ENCODE results near the gene CREB3L1.

Gene CREB3L1

DNA sequence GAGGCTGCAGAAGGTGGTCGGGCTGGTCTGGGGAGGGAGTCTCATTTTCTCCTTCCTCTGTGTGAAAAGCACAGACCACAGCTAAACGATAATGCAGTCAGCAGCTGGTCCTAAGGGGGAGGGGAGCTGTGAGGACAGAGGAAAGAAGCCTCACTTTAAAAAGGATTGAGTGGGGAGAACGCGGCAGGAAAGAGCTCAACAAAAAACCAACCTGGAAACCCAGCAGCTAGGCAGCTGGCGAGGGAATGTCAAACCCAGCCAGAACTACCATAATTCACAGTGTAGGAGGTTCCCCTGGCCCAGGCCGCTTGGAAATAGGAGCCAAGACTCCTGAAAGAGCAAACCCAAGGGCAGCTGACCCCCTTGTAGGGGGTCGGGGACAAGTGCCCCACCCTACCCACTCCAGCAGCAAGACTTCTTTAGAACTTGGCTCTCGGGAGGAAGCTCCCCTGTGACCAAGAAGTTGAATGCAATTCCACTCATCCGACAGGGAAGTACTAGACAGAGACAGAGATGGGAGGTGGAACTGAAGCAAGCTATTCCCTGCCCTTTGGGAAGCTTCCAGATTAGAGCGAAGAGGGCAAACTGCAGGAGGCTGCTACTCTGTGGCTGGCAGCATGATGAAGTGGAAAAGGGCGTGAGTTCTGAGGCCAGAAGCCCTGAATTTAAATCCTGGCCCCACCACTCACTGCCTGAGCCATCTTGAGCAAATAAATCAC is 53.3 kb downstream of the CREB3L1 start:
- no peak for DNase-seq

DNA sequence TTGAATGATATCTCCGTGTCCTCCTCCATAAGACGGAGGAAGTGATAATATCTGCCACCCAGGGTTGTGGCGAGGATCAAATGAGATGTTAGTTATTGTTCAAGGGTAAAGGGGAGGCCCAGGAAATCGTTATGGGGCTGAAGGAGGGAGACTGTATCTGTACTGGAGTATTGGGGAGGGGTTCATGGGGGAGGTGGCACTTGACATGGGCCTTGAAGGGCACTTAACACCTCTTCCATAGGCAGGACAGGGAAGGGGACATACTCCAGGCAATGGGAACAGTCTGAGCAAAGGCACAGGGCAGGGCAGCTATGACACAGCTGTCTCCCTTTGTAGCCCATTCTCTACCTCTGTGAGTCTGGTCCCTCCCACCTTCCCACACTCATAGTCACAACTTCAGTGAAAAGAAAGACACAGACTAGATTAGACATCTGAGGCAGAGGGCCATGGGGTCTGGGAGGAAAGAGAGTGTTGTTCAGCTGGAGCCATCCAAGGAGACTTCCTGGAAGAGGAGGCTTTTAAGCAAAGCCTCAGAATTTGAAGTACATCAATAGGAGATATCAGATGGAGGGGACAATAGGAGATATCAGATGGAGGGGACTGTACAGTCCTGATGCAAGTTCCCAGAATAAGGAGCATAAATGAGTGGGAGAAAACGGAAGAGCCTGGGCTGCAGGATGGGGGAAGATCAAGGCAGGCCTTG is 54.0 kb downstream of the CREB3L1 start:
- DNase-seq = no peak

DNA sequence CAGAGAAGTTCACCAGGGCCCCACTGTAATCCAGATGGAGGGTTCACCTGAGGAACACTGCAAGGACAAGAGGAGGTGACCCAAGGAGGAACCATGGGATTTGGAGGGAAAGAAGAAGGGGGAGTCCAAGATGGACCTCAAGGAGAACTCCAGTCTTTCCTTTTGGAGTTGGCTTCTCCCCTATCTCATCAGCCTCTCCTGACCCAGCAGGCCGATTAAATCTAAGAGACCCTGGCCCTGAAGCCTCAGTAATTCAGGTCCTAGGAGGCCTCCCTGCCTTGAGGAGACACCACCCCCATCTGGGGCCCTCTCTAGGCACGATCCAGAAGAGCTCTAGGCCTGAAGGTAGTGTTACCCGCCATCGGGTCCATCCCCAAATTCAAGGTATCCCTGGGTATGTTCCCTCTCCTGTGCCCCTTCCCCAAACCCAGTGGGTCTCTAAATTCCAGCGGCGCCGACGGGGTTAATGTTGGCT is 54.7 kb downstream of the CREB3L1 start:
- DNase-seq = no peak

DNA sequence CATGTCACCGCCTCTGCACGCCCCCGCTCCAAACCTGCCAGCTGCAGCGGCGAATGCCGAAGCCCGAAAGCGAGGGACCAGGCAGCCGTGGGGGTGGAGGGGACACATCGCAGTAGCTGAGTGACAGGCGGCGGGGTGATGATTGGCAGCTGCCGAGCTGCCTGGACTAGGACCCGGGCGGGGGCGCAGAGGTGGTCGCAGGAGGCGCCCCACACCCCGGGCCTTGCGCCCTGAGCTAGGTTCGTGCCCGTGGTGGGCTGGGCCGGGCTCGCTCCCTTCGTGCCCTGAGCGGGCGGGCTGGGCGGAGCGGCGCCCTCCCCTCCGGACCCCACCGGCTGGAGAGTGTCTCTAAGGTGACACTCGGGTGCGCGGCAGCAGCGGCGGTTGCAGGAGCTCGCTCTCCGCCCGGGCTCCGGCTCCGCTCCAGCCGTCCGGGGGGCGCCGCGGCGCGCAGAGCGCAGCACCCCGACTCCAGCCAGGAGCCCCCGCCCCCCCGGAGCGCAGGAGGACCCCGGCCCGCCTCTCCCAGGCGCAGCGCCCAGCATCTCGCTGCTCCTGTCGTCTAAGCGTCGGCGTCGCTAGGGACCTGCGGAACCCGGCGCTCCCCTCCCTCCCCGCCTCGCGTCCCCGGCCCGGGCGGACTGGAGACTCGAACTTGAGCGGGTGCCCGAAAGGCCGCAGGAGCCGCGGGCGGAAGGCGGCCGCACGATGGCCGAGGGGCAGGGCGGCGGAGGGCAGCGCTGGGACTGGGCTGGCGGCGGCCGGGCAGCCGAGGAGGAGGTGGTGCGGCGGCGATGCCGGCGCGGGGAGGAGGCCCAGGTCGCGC is 55.3 kb downstream of the CREB3L1 start:
- DNase-seq = no peak

DNA sequence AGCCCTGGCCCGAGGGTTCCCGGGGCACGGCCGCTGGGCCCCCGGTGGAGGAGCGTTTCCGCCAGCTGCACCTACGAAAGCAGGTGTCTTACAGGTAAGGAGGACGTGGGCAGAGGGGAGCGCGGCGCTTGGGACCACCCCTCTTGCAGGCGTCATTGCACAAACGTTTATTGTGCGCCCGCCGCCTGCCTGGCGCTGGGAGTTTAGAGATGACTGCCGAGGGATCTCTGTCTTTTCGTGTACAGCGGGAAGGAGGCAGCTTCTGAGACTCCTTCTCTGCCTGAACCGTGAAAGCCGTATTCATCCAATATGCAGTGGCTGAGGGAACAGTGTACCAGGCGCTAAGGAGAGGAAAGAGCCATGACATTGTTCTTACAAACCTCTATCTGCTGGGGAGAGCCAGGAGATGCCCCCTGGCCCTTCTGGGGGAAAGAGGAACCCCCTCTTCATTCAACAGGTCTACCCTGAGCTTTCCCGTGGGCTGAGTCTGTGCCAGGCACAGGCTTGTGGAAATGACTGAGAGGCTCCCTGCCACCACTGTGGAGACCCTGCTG is 56.0 kb downstream of the CREB3L1 start:
- no peak for DNase-seq

DNA sequence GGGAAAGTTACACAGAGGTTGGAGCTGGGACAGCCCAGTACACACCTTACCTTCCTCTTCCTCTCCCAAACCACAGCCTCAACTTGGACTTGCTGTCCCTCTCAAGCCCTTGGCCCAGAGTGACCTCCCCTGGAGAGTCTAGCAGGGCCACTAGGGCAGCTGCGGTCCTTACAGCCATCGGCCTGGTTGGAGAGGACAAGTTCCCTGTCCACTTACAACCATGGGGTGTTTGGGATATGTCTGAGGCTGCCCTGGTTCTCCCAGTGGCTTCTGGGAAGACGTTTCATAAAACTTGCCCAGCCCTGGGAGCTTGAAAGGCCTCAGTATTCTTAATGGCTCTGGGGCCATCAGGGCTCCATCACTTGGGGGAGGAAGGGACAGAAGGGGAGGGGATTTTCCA is 56.7 kb downstream of the CREB3L1 start:
- DNase-seq = no peak

DNA sequence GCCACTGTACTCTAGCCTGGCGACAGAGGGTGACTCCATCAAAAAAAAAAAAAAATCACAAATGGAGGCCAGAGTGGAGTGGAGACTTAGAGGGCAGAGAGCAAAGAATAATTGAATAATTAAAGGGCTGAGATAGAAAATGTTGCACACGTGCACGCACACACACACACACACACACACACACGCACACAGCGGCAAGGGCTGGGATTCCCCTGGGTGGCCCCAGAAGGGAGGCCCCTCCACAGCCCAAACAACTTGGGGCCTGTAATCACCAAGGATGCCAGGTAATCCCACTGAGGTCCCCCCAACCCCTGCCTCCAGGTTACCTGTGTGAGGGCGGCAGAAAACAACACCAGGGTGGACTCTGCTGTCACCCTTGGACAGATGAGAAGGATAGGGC is 57.8 kb downstream of the CREB3L1 start:
- no peak for DNase-seq

DNA sequence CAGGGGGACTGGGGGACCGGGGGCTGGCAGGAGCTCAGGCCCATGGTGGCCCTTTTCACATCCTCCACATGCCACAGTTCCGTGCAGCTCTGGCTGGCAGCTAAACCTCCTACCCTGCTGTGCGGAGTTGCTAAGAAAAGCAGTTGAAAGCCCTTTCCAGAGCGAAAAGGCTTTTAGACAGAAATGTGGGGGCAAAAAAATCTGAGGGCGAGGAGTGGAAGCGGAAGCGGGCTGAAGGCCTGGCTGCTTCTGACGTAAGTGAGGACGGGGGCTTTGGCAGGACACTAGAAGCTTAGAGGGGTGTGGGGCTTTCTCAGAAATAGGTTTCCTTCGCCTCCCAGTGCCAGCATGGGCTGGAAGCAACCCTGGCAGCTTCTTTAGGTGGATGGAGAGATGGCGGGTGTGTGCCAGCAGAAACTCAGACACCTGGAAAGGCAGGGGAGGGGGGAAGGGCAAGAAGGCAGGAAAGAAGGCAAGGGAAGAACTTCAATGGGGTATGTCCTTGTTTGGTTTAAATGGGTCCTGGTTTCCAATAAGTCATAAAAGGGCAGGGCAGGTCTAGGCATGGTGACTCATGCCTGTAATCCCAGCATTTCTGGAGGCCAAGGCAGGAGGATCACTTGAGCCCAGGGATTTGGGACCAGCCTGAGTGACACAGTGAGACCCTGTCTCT is 58.6 kb downstream of the CREB3L1 start:
- DNase-seq = no peak

DNA sequence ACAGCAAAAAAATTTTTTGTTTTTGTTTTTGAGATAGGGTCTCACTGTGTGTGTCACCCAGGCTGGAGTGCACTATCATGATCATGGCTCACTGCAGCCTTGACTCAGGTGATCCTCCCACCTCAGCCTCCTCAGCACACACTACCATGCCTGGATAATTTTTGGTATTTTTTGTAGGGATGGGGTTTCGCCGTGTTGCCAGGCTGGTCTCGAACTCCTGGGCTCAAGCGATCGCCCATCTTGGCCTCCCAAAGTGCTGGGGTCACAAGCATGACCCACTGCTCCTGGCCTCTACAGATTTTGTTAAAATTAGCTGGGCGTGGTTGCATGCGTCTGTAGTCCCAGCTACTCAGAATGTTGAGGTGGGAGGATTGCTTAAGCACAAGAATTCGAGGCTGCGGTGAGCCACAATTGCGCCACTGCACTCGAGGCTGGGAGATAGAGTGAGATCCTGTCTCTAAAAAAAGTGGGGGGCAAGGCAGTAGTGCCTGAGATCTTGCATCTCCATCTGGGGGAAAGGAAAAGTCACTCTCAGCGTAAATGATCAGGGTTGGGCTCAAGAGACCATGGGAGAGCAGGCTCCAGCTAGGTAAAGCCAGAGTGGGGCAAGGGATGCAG is 59.2 kb downstream of the CREB3L1 start:
- no peak for DNase-seq

DNA sequence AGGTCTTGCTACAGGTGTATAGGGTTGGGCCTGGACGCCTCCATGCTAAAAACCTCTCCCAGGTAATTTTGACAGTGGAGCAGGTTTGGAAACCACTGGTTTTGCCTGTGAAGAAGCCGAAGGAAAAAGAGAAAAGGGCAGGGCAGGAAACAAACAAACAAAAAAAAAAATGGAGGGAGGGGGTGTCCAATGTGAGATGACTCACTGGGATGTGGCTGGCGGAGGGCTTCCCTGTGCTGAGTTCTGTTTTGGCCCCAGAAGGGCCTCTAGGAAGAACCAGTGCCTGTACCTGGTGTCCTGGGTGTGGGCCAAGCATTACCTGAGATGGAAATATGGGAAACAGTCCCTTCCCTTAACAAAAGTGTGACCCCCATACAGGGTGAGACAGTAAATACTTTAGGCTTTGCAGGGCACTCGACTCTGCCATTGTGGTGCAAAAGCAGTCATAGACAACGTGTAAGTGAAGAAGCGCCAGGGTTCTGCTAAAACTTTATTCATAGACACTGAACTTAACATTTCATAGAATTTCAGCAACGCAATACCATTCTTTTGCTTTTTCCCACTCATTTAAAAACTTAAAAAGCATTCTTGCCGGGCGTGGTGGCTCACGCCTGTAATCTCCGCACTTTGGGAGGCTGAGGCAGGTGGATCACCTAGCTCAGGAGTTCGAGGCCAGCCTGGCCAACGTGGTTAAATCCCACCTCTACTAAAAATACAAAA is 60.3 kb downstream of the CREB3L1 start:
- no peak for DNase-seq

DNA sequence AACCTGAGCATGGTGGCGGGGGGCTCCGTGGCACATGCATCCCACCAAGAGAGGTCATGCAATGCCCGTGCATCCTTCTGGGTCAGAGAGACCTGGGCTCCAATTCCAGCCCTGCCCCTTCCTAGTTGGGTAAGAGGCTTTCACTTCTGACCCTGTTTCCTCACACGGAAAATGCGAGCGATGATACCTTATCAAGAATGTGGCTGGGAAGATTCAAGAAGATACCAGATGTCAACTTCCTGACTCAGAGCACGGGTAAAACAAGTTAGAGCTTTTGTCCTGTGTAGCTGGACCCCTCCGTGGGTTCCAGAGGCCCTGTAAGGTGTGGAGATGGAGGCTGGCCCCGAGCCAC is 61.1 kb downstream of the CREB3L1 start:
- DNase-seq = no peak

DNA sequence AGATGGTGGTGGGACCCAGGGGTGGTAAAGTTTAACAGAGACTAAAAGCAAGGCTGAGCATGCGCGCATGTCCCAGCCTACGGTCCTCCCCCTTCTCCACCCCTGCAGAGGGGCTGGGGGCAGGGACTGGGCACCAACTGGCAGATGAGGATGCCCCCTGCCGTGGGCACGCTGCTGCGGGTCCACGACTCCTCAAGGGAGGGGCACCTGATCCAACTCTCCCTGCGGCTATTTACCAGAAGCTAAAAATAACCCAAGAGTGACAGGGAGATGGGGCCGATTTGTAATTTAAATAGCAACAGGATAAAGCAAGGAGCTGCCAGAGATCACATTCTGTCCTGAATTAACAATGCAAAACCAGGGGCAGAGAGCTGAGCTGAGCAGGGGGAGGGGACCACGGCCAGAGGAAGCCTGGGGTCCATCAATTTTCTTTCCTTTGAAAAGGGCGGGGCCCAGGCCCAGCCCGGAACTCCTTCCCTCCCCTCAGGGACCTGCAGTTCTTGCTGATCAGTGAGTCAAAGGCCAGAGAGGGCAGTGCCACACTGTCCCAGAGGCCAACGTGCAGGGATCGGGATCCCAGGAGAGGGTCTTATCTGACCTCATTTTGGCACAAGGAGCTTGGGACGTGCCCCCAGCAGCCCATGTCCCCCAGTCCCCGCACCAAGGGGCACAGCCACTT is 61.7 kb downstream of the CREB3L1 start:
- DNase-seq = no peak

DNA sequence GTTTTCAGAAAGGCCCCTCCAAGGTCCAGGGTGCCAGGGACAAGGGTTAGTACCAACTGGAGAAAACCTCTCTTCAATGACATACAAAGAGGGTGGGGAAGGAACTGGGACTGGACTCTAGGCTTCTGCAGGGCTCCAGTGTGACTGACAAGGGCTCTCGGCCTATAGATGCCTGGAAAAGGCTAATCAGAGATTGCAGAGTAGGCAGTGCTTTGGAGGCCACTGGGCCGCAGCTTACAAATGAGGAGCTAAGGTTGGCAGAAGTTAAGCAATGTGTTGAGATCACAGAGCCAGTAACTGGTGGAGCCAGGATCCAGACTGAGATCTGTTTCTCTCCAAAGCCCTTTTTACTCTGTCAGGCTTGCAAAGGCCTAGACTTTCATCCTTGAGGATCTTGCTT is 62.4 kb downstream of the CREB3L1 start:
- no peak for DNase-seq

DNA sequence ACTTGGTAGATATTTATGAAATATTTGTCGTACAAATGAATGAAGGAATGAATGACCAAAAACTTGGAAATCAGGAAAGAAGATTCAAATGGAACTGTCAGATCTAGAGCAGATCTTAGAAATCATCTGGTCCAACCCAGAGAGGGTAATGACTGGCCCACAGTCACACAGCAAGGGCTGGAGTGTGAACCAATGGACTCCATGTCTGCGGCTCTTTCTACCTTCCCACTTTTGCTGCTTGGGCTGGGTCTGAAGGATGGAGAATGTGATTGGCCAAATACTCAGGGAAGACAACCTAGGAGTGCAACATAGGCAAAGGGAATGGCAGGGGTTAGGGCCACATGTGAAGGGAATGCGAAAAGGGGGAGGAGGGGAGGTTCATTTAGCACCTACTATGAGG is 64.0 kb downstream of the CREB3L1 start:
- no peak for DNase-seq

DNA sequence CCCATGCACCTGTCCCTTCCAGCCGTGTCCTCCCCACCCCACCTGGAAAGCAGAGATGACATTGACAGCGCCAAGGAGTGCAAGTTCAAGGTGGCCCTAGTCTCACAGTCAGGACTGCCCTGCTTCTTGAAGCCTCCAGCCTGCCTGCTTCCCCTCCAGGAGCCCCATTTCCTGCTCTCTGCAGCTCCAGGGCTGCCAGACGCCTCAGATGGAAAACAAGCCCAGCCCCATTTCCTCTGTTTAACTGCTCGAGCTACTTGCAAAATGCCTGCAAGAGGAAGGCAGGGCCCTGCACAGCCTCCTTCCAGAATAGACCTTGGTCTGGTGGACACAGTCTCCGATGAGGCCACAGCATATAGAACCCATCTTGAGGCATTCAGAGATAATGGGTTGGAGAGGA is 64.8 kb downstream of the CREB3L1 start:
- DNase-seq = no peak

DNA sequence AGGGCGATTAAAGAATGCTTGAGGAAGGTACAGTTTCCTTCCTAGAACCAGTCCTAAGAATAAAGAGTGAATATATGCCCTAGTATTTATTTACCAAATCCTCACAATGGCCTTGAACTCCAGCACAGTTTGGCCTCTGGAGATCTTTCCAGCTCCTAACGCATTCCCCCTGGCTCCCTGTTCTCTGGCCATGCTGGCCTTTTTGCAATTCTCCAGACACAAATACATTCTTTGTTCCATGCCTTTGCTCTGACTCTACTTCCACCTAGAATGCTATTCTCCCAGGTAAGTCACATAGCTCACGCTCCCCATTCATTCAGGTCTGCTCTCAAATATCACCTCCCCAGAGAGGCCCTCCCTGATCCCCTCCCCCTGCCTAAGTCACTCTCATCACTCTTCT is 66.1 kb downstream of the CREB3L1 start:
- DNase-seq = no peak

DNA sequence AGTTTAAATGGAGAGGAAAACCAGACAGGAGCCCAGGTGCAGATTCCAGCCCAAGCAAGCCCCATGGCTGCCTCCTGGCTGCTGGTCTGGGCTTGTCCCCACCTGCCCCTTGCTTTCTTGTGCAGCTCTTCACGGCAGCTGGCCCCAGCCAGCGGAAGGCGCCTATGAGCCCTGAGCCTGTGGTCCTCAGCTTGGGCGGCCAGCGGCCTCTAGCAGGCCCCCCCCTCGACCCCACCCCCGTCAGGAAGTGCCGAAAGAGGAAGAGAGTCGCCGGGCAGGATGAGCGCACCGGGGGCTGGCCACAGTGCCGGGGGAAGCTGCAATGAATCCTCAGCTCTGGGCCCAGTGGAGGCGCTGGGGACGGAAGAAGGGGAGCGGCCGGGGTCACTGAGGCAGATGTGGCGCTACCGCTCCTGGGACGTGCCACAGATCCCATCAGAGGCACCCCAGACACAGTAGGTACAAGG is 67.7 kb downstream of the CREB3L1 start:
- DNase-seq = no peak

DNA sequence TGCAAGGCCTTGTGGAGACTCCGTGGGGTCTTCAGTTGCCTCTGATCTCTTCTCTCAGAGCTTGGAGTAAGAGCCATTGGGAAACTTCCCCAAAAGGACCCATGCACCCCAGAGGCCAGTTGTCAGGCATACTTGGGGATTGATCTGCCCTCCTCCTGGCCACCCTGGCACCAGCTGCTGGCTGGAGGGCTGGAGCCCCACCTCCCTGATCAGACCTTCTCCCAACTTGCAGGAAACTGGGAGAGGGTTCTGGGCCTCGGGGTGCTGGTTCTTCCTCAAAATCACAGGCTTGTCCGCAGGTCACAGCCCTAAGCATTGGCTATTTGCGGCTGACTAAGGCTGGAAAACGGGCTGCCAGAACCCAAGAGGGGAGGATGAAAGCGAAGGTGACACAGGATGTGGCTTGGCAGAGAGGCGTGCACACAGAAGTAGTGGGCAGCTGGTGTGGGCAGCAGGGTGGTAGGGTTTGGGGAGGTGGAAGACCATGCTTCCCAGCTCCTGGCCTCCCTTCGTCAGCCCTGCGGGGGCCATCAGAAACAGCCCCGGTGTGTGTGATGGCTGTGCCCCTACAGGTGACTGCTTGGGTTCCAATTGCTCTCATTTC is 68.5 kb downstream of the CREB3L1 start:
- DNase-seq = no peak

DNA sequence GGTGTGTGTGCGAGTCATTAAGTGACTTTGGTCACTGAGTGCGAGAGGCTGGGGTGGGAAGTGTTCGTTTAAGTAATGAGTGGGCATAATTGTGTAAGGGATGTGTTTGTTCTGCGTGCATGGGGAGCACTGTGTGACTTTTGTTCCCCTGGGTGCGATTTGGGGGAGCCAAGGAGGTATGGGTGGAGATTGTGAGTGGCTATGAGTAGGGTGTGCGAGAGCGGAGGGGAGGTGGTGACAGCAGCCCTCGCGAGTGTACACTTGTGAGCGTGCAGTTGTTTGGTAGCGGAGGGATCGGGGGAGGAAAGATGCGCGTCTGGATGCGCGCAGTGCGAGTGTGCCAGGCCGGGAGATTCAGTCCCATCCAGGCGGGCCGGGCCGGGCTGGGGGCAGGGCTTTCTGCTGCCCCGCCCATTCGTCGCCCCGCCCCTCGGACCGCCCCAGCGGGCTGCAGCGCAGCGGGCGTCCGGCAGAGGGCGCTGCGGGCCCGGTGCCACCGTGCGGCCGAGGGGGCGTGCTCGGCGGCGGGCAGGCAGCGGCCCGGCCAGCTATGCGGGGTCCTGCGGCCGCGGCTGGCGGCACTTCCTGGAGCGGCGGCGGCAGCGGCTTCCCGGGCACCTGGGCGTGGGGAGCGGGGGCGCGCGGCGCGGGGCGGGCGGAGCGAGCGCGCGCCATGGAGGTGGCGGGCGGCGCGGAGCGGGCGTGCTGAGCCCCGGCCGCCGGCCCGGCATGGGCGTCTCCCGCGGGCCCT is 69.6 kb downstream of the CREB3L1 start, which contains the start of gene DGKZ:
Gene DGKZ, plus strand, starts transcription at position 578 of the 751 bp plus-strand sequence. CDS start 197 bp downstream, outside the sequence.
- peak; percentile 67 for DNase-seq

All from NCI-H446 treated with DMSO at 0.1 percent for 48 hours (cell line).